HepG2 (cell line): ENCODE measurements around the gene YEATS4. TPM values are rescaled to one million over a fixed set of nuclear protein-coding genes. Genes with fewer than 3 reads are reported as not detected.

Experiments
- ARID2 ChIP-seq: sonication (generic); formaldehyde crosslinking; IDR thresholded peaks from 2 replicates; pipeline ENCODE4 v1.8.1; 2022; ENCODE audit warnings: mild to moderate bottlenecking, missing genetic modification reagents, borderline replicate concordance
- ATF5 ChIP-seq: sonication (generic); formaldehyde crosslinking; IDR thresholded peaks from 2 replicates; pipeline ENCODE4 v1.4.0; 2020; ENCODE audit warnings: mild to moderate bottlenecking, low read depth, missing genetic modification reagents
- IRF1 ChIP-seq: sonication (generic); formaldehyde crosslinking; IDR thresholded peaks from 2 replicates; pipeline ENCODE4 v1.4.0; 2020; ENCODE audit warnings: low read depth, mild to moderate bottlenecking, missing genetic modification reagents
- MAF1 ChIP-seq: sonication (generic); formaldehyde crosslinking; IDR thresholded peaks from 2 replicates; pipeline ENCODE4 v1.5.0; 2020; ENCODE audit warnings: missing genetic modification reagents, borderline replicate concordance
- RAD51 ChIP-seq: fragments of 450-650 bp; IDR thresholded peaks from 2 replicates; pipeline ENCODE4 v1.6.1; 2016; ENCODE audit warnings: borderline replicate concordance
- SNRNP70 ChIP-seq: fragments of 200-400 bp; formaldehyde crosslinking; IDR thresholded peaks from 2 replicates; pipeline ENCODE4 v1.6.1; 2017; ENCODE audit warnings: mild to moderate bottlenecking, low read depth, low read length, moderate library complexity
- TERF1 ChIP-seq: sonication (generic); formaldehyde crosslinking; IDR thresholded peaks from 2 replicates; pipeline ENCODE4 v1.8.0; 2022; ENCODE audit warnings: mild to moderate bottlenecking, missing genetic modification reagents, moderate library complexity
- ZNF251 ChIP-seq: sonication (generic); formaldehyde crosslinking; IDR thresholded peaks from 2 replicates; pipeline ENCODE4 v1.9.0; 2021; ENCODE audit warnings: mild to moderate bottlenecking, missing genetic modification reagents
- ZNF274 ChIP-seq: sonication (generic); formaldehyde crosslinking; IDR thresholded peaks from 2 replicates; pipeline ENCODE4 v1.5.1; 2020; ENCODE audit warnings: mild to moderate bottlenecking, missing genetic modification reagents
- ZNF276 ChIP-seq: sonication (generic); formaldehyde crosslinking; IDR thresholded peaks from 2 replicates; pipeline ENCODE4 v1.4.0; 2020; ENCODE audit warnings: mild to moderate bottlenecking, low read depth, missing genetic modification reagents
- ZNF646 ChIP-seq: sonication (generic); formaldehyde crosslinking; IDR thresholded peaks from 2 replicates; pipeline ENCODE4 v1.9.0; 2021; ENCODE audit warnings: mild to moderate bottlenecking, missing genetic modification reagents
- ZNF720 ChIP-seq: sonication (generic); formaldehyde crosslinking; IDR thresholded peaks from 2 replicates; pipeline ENCODE4 v1.4.0; 2020; ENCODE audit warnings: missing genetic modification reagents
- polyA plus RNA-seq, 8 experiments: library from polyadenylated mRNA; depleted of rRNA in 3 of 8; stranded (reverse) in 7 of 8; unstranded in 1 of 8; fragments of >200 nt; fragmentation: Illumina TruSeq in 4 of 8; extraction: Trizol in 4 of 8; gene quantifications; 2 replicates each; pipeline versions ENCODE4 v1.2.1 to v1.2.3, GENCODE V29; 2011 to 2016; ENCODE audit warnings: low read depth in 4 of 8, missing spikeins in 1 of 8, mixed read lengths in 1 of 8; ENCODE audit not compliant: insufficient read depth in 1 of 8
- total RNA-seq, 5 experiments: library from RNA; depleted of rRNA; stranded (reverse); fragments of >200 nt; fragmentation: Illumina TruSeq; extraction: Trizol; gene quantifications; 2 replicates each; pipeline ENCODE4 v1.2.3, GENCODE V29; 2016; ENCODE audit warnings: low read depth in 1 of 5

The YEATS4 gene
- total and polyA plus RNA-seq, 2 of the 13 experiments (the other 11 are each of a cell fraction or from before 2014, with no cell fraction given), result 16.8 to 45.0 TPM

GRCh38 chr12:69330475-69331473 is 28.8 kb upstream of the YEATS4 start (continued):
- TF ChIP-seq RAD51 (no peak), ZNF274 (no peak), ZNF720 (CRISPR knock-in tag) (no peak), ZNF646 (CRISPR knock-in tag) (no peak), ZNF251 (no peak), SNRNP70 (no peak), ZNF276 (CRISPR knock-in tag) (no peak), IRF1 (CRISPR knock-in tag) (no peak), MAF1 (CRISPR knock-in tag) (no peak), ATF5 (CRISPR knock-in tag) (no peak), ARID2 (CRISPR knock-in tag) (0 out of 2 replicates have a peak, but pooled peaks have one; percentile 34), TERF1 (CRISPR knock-in tag) (no peak)
